GM11168 (cell line): ENCODE results near the gene RTN4.

Experiments used
- in situ Hi-C: fragments of 300-500 bp; cut with MboI; formaldehyde crosslinking; loops from one replicate; pipeline ENCODE4 v1.12.0; 2022; ENCODE audit warnings: low sequenced_read_pairs; ENCODE audit not compliant: unreplicated experiment

Gene RTN4

DNA sequence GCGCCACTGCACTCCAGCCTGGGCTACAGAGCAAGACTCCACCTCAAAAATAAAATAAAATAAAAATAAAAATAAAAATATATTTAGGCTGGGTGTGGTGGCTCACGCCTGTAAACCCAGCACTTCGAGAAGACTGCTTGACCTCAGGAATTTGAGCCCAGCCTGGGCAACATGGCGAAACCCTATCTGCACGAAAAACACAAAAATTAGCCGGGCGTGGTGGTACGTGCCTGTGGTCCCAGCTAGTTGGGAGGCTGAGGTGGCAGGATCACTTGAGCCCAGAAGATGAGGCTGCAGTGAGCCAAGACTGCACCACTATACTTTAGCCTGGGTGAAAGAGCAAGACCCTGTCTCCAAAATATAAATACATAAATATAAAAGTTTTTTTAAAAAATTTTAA lies 6.4 kb downstream of the RTN4 start:
- in situ Hi-C loops = no loop called here

GRCh38 chr2:55038428-55038827 lies 11.8 kb downstream of the RTN4 start:
- in situ Hi-C loops = no loop called here

- in situ Hi-C loops = no loop called here
Measured at GRCh38 chr2:55035716-55036115, 14.5 kb downstream of the RTN4 start.

DNA sequence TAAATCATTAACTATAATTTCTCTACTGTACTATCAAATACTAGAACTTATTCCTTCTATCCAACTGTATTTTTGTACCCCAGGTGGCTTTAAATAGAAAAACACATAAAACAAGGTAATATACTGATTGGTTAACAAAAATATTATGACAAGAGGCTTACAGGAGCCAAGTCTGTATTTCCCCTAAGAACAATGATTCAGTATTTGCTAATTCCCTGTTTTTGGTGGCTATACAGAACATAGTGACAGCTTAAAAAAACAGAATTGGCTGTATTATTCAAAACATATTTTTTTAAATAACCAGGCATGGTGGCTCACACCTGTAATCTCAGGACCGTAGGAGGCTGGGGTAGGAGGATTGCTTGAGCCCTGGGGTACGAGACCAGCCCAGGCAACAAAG lies 16.3 kb downstream of the RTN4 start:
- in situ Hi-C loops = no loop called here

GRCh38 chr2:55033076-55033742 lies 17.0 kb downstream of the RTN4 start:
- in situ Hi-C loops = no loop called here

- in situ Hi-C loops = no loop called here
Measured at GRCh38 chr2:55031505-55031904, 18.7 kb downstream of the RTN4 start.

DNA sequence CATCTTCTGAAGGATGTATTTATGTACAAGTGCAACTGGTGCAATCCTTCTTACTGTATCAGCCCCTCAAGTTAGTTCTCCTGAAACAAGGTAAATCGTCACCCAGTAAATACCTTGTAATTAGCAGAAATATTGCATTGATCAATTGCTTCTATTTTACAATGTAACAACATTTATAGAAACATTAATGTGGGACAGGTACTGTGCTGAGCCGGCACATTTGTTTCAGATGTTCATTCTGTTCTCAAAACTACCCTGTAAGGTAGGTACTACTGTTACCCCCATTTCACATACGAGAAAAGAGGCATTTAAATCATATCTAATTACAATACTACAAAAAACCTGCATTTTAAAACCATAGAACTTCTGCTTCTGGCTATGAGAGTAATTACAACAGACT lies 19.5 kb downstream of the RTN4 start:
- in situ Hi-C loops = no loop called here

DNA sequence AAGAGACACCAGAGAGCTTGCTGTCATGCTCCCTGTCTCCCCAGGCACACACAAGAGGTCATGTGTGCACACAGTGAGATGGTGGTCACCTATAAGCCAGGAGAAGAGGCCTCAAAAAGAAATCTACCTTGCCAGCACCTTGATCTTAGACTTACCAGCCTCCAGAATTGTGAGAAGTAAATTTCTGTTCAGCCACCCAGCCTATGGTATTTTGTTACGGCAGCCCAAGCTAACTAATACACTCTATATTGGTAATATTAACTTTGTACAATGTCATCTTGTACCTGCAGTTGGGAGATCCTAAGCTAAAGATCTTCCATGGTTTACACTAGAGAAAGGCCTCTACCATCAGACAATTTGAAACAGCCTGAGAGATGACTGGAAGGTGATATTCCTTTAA lies 21.2 kb downstream of the RTN4 start:
- in situ Hi-C loops = loop anchor here (10.0 kb wide), 1 partner anchor 136 kb away; no protein-coding TSS in a partner anchor

DNA sequence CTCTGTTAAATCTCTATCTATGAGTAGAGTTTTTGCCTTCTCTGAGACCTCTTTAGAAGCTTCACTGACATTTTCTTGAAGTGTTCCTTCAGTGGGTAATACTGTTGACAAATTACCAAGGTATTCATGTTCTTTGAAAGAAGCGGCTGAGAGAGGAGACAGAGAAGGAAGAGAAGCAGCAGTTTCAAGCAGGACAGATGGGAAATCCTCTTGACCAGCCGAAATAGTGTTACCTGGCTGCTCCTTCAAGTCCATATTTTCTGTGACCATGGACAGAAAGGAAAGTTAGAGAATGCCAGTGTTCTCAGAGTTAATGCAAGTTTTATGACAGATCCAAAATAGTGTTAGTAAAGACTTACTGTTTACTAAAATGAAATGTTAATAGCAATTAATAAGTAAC lies 23.0 kb downstream of the RTN4 start:
- in situ Hi-C loops = loop anchor here (10.0 kb wide), 1 partner anchor 138 kb away; no protein-coding TSS in a partner anchor

- in situ Hi-C loops = loop anchor here (10.0 kb wide), 1 partner anchor 139 kb away; no protein-coding TSS in a partner anchor
Measured at GRCh38 chr2:55026202-55026601, 24.0 kb downstream of the RTN4 start.

DNA sequence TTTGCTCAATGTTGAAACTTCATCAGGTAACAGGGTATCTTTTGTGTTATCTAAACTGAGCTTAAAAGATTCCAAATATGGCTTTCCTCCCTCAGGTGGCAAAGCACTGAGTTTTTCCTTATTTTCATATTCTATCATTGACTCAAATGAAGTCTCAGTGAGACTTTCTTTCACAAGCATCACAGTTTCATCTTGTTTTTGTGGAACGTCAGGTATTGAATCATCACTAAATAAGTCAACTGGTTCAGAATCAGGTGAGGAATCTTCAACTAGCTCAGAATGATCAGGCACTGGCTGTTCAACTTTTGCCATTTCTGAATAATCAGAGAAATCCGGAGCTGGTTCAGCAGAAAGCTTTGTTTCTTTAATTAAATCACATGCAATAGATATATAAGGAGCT lies 24.6 kb downstream of the RTN4 start:
- in situ Hi-C loops = loop anchor here (10.0 kb wide), 1 partner anchor 139 kb away; no protein-coding TSS in a partner anchor

- in situ Hi-C loops = loop anchor here (10.0 kb wide), 1 partner anchor 140 kb away; no protein-coding TSS in a partner anchor
Measured at GRCh38 chr2:55025082-55025481, 25.2 kb downstream of the RTN4 start.

DNA sequence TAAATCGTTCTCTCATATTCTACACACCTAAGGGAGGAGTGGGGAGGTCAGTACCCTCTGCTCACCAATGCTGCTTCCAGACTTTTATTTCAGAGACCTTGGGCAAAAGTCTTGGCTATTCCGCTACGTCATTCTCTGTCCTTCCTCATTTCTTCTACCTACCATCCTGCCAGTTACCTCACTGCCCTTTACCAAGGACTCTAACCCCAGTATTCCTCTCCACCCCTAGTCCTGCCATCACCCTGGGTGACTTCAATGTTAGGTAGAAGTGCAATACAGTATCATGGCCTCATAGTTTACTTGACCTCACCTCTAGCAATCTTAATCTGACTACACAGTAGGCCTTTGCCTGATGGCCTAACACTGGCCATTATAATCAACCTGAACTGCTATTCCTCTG lies 27.8 kb downstream of the RTN4 start:
- in situ Hi-C loops = loop anchor here (10.0 kb wide), 1 partner anchor 142 kb away; no protein-coding TSS in a partner anchor

GRCh38 chr2:55019526-55020258 lies 30.6 kb downstream of the RTN4 start:
- in situ Hi-C loops = loop anchor here (10.0 kb wide), 1 partner anchor 145 kb away; no protein-coding TSS in a partner anchor

GRCh38 chr2:55018619-55019018 lies 31.6 kb downstream of the RTN4 start:
- in situ Hi-C loops = no loop called here

GRCh38 chr2:55017880-55018279 lies 32.4 kb downstream of the RTN4 start:
- in situ Hi-C loops = no loop called here

DNA sequence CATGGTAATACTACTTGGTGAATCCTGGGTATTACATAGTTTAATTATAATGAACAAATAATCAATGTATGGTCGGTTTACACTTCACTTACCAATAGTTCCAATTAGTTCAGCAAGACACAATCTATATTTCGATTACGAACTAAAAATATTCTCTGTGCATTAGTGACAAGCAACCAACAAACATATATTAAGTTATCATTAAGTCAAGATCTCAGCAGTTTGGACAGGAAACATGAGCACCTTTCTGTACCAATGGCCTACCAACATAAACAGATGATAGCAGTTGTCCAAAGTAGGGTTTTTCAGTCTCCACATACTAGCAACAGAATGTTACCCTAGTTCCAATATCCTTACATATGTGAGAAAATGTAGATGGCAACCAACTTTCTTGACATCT lies 32.8 kb downstream of the RTN4 start:
- in situ Hi-C loops = no loop called here

DNA sequence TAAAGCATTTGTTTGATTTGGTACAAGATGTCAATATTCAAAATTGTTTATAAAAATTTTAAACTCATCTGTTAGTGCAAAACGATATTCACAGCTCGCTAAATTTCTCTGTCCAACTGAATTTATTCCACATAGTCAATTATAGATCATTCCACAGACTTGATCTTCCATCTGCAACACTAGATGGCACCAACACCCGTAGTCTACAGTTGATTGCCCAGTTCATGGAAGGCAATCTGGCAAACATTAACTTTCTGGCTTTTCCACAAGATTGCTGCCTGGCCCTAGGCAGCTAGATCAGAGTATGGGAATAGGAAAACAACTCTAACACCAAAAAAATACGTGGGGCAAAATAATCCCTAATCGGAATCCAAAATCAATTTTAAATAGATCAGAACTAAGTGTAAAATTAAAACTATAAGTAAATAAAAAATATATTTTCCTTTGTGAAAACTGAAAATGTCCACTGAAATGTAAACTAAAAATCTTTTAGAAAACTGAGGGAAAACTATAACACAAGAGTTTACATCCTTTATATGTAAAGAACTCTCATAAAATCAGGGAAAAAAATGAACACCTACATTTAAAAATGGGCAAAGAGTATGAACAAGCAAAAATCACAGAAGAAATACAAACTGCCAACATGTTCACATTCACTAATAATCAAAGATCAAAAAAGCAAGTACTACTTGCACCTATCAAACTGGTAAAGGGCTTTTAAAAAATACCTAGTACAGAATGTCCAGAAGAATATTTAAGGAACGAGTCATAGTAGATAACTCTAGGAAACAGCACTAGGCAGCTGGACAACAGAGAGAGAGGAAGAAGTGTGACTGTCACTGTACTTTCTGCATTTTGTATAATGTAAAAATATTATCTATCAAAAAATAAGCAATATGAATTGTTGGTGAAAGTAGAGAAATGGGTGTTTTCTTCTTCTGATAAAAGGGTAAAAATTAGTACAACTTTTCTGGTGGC lies 35.0 kb downstream of the RTN4 start:
- in situ Hi-C loops = no loop called here

GRCh38 chr2:55013936-55014335 lies 36.3 kb downstream of the RTN4 start:
- in situ Hi-C loops = no loop called here
